Stimulated activated memory B cell treated with anti-CD40 and anti-IgM and Interleukin-4, amounts not matched to agents 10 μg/mL and 1 μg/mL and 100 μg/mL, for 72 hours (primary cell): ENCODE results near the gene EIF2A.

Source experiments
- ATAC-seq: fragments of 150-1000 bp; cut with Tn5 transposase; 2 replicates; pipeline ENCODE4 v1.10.0; 2021
- H3K27ac Mint-ChIP-seq: one replicate; pipeline ENCODE4 v1.8.0; 2022; ENCODE audit warnings: mild to moderate bottlenecking, mixed read lengths
- H3K27me3 Mint-ChIP-seq: one replicate; pipeline ENCODE4 v1.8.0; 2022; ENCODE audit warnings: mixed read lengths
- H3K36me3 Mint-ChIP-seq: one replicate; pipeline ENCODE4 v1.8.0; 2022; ENCODE audit warnings: mixed read lengths
- H3K4me1 Mint-ChIP-seq: one replicate; pipeline ENCODE4 v1.8.0; 2022; ENCODE audit warnings: mixed read lengths
- H3K4me3 Mint-ChIP-seq: one replicate; pipeline ENCODE4 v1.8.0; 2022; ENCODE audit warnings: mild to moderate bottlenecking, moderate library complexity, mixed read lengths
- H3K9me3 Mint-ChIP-seq: one replicate; pipeline ENCODE4 v1.8.0; 2022; ENCODE audit warnings: mixed read lengths

EIF2A gene

DNA sequence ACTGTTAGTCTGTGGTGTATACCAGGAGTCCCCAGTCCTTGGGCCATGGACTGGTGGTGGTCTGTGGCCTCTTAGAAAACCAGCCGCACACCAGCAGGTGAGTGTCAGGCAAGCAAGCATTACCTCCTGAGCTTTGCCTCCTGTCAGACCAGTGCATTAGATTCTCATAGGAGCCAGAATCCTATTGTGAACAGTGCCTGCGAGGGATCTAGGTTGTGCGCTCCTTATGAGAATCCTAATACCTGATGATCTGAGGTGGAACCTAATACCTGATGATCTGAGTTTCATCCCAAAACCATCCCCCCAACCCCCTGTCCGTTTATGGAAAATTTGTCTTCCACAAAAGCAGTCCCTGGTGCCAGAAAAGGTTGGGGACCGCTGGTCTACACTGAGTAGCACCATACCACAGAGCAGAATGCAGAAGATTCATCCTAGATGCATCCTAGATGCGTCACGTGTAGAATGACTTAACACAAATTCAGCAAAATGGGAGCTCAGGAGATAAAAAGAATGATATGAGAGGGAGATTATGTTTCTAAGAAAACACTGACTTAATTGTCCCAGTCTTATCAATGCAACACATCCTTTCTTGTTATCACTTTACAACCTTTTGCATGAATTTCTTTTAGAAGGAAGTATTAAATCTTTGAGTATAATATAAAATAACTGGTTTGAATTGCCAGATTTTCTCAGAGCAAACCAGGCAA lies 85.1 kb downstream of the EIF2A start:
- ATAC-seq = no peak
- peaks cover 29% of the 10 kb centered on the region for H3K4me1 Mint-ChIP-seq
- peaks cover 8% of the 10 kb centered on the region for H3K36me3 Mint-ChIP-seq
- no peaks in the 10 kb centered on the region for H3K27me3 Mint-ChIP-seq
- H3K4me3 Mint-ChIP-seq = no peak overlapping the region
- no peak overlapping the region for H3K27ac Mint-ChIP-seq
- no peaks in the 10 kb centered on the region for H3K9me3 Mint-ChIP-seq

DNA sequence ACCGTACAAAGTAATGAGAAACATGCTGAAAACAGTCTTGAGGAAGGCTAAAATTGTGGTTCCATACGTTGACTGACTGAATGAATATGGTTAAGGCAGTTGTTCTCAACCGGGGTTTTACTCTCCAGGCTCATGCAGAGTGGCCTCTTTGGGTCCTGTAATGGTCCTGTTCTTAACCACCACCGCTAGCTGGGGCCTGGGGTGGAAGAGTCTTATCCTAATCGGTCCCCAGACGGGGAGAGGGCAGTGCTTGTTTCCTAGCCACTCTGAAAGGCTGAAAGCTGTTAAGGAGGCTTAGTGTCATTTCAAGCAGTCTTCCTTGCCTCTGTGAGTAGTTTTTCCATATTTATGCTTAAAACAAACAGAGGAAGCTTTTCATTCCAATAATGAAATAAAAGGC lies 88.5 kb downstream of the EIF2A start:
- no peaks in the 10 kb centered on the region for H3K9me3 Mint-ChIP-seq
- ATAC-seq = no peak
- no peak overlapping the region for H3K27ac Mint-ChIP-seq
- H3K27me3 Mint-ChIP-seq = no peaks in the 10 kb centered on the region
- peaks cover 7% of the 10 kb centered on the region for H3K36me3 Mint-ChIP-seq
- H3K4me1 Mint-ChIP-seq = peaks cover 28% of the 10 kb centered on the region
- H3K4me3 Mint-ChIP-seq = no peak overlapping the region

GRCh38 chr3:150635526-150635925 lies 88.9 kb downstream of the EIF2A start:
- Mint-ChIP-seq H3K27me3 (no peaks in the 10 kb centered on the region), H3K27ac (no peak overlapping the region), H3K9me3 (no peaks in the 10 kb centered on the region), H3K36me3 (peaks cover 3% of the 10 kb centered on the region), H3K4me1 (peaks cover 28% of the 10 kb centered on the region), H3K4me3 (no peak overlapping the region)
- peak; percentile 64 for ATAC-seq
